Panc1 (cell line): ENCODE results near the gene TWNK.

Source experiments
- POLR2AphosphoS5 ChIP-seq: IDR thresholded peaks from 2 replicates; pipeline ENCODE4 v1.6.1; 2012; ENCODE audit warnings: mild to moderate bottlenecking, low read depth, low read length, moderate library complexity
- SIN3A ChIP-seq: IDR thresholded peaks from 2 replicates; pipeline ENCODE4 v1.6.1; 2012; ENCODE audit warnings: low read depth, mild to moderate bottlenecking, low read length, moderate library complexity, borderline replicate concordance; ENCODE audit not compliant: insufficient read depth
- TCF7L2 ChIP-seq: IDR thresholded peaks from 2 replicates; pipeline ENCODE4 v1.6.1; 2011; ENCODE audit warnings: mild to moderate bottlenecking, low read depth, low read length, inconsistent platforms
- TF ChIP-seq, protein P1 (sequence below): fragments of 450-650 bp; IDR thresholded peaks from 2 replicates; pipeline ENCODE4 v1.5.1; 2017; ENCODE audit warnings: mild to moderate bottlenecking
- TF ChIP-seq, protein P2 (sequence below), 2 experiments: IDR thresholded peaks; 2 replicates each; pipeline ENCODE4 v1.6.1; 2011 to 2012; ENCODE audit warnings: low read depth in 2 of 2, control low read depth in 1 of 2, low read length in 1 of 2, mild to moderate bottlenecking in 1 of 2, moderate library complexity in 1 of 2; ENCODE audit not compliant: insufficient read depth in 1 of 2

DNA sequence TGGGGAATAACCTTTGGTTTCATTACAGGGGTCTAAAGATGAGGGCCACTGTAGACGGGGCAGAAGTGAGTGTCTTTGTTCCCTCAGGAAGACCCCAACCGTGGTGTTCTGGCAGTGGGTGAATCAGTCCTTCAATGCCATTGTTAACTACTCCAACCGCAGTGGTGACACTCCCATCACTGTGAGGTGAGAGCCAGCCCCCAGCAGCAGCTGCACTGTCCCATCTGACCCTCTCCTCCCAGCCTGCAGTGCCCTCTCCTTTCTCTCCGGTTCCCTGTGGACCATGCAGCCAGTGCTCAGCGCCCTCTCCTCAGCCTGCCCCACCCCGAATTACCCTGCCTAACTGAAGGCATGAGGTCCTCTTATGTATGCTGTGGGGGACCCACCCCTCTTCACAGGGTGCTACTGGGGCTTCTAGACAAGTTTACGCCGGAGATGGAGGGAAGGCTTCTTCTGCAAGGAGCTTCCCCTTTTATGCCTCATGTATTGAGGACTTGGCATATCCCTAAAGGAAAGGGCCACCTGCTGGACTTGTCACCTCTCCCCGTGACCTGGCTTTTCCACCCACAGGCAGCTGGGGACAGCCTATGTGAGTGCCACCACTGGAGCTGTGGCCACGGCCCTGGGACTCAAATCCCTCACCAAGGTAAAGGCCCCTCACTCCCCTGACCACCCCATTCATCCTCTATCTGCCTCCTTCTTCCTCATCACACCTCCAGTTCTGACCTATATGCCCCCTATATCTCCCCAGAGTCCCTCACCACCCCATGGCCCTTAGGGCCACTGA, 48.8 kb downstream of the TWNK start:
- TF ChIP-seq, protein P1, sequence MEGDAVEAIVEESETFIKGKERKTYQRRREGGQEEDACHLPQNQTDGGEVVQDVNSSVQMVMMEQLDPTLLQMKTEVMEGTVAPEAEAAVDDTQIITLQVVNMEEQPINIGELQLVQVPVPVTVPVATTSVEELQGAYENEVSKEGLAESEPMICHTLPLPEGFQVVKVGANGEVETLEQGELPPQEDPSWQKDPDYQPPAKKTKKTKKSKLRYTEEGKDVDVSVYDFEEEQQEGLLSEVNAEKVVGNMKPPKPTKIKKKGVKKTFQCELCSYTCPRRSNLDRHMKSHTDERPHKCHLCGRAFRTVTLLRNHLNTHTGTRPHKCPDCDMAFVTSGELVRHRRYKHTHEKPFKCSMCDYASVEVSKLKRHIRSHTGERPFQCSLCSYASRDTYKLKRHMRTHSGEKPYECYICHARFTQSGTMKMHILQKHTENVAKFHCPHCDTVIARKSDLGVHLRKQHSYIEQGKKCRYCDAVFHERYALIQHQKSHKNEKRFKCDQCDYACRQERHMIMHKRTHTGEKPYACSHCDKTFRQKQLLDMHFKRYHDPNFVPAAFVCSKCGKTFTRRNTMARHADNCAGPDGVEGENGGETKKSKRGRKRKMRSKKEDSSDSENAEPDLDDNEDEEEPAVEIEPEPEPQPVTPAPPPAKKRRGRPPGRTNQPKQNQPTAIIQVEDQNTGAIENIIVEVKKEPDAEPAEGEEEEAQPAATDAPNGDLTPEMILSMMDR, result no peak
- TF ChIP-seq POLR2AphosphoS5 (no peak), SIN3A (no peak), TCF7L2 (no peak)
- TF ChIP-seq, protein P2, sequence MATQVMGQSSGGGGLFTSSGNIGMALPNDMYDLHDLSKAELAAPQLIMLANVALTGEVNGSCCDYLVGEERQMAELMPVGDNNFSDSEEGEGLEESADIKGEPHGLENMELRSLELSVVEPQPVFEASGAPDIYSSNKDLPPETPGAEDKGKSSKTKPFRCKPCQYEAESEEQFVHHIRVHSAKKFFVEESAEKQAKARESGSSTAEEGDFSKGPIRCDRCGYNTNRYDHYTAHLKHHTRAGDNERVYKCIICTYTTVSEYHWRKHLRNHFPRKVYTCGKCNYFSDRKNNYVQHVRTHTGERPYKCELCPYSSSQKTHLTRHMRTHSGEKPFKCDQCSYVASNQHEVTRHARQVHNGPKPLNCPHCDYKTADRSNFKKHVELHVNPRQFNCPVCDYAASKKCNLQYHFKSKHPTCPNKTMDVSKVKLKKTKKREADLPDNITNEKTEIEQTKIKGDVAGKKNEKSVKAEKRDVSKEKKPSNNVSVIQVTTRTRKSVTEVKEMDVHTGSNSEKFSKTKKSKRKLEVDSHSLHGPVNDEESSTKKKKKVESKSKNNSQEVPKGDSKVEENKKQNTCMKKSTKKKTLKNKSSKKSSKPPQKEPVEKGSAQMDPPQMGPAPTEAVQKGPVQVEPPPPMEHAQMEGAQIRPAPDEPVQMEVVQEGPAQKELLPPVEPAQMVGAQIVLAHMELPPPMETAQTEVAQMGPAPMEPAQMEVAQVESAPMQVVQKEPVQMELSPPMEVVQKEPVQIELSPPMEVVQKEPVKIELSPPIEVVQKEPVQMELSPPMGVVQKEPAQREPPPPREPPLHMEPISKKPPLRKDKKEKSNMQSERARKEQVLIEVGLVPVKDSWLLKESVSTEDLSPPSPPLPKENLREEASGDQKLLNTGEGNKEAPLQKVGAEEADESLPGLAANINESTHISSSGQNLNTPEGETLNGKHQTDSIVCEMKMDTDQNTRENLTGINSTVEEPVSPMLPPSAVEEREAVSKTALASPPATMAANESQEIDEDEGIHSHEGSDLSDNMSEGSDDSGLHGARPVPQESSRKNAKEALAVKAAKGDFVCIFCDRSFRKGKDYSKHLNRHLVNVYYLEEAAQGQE (IDR thresholded peaks at IDR 0.05; ENCODE audit: insufficient read depth in 1 of 2, low read depth in 2 of 2, low read length in 1 of 2), result no peak
